ENCODE data around the gene KRTAP5-2. TPM values are rescaled to one million over a fixed set of nuclear protein-coding genes. Genes with fewer than 3 reads are reported as not detected.

The KRTAP5-2 gene
- total RNA-seq, 1 donor from 2014 or later = not detected

DNA sequence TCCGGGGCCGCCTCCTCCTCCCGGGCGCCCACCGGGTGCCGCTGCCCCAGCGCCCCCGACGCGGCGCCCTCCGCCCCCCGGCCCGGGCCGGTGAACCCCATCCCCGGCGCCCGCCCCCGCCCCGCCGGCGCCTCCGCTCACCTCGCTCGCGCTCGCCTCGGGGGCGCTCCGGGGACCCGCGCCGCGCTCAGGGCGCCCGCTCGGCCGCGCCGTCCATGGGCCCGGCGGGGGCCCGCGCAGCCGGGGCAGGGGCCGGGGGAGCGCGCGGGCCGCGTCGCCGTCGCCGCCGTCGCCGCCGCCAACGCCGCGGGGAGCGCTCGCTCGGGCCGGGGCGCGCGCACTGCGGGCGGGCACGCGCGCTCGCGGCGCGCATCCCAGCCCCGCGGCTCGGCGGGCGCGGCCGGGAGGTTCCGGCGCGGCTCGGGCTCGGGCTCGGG lies 26.3 kb downstream of the KRTAP5-2 start:
- TF ChIP-seq, protein P1, sequence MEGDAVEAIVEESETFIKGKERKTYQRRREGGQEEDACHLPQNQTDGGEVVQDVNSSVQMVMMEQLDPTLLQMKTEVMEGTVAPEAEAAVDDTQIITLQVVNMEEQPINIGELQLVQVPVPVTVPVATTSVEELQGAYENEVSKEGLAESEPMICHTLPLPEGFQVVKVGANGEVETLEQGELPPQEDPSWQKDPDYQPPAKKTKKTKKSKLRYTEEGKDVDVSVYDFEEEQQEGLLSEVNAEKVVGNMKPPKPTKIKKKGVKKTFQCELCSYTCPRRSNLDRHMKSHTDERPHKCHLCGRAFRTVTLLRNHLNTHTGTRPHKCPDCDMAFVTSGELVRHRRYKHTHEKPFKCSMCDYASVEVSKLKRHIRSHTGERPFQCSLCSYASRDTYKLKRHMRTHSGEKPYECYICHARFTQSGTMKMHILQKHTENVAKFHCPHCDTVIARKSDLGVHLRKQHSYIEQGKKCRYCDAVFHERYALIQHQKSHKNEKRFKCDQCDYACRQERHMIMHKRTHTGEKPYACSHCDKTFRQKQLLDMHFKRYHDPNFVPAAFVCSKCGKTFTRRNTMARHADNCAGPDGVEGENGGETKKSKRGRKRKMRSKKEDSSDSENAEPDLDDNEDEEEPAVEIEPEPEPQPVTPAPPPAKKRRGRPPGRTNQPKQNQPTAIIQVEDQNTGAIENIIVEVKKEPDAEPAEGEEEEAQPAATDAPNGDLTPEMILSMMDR (conservative IDR thresholded peaks at IDR 0.05) = no peak
- Mint-ChIP-seq H3K9me3 (no peaks in the 10 kb centered on the region), H3K4me3 (no peak overlapping the region)

DNA sequence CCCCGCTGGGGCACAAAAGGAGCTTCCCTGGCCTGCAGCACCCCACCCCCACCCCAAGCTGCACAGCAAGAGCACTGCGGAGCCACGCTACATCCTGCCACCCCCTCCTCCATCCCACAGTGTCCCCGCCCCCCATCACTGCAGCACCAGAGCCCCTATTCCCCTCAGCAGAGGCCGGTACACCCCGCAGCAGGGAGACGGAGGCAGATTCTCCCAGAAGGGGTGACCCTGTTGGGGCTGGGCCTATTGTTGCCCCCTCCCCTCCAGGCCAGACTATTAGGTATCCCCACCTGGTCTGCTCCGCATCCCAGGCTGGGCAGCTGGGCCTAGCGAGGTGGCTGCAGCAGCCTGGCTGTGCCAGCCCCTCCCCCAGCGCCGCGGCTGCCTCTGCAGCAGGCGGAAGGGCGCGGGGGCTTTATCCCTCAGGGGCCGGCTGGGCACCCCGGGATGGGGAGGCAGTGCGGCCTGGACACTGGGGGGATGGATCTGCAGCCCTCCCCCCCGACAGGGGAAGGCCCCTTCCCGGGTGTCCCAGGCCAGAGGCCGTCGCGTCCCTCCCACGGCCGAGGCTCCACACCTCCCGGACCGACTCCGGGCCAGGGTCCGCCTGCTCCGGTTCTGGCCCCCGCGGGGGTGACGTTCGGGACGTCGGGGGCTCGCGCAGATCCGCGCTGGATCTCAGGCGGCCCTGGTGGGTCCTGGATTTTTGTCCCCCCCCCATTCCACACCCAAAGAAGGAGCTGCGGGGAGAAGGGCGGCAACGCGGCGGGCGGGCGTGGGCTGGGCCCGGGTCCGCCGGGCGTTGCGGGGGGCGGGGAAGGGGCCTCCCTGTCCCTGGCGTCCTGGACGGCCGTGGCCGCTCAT lies 27.0 kb downstream of the KRTAP5-2 start:
- Mint-ChIP-seq H3K9me3 (no peaks in the 10 kb centered on the region), H3K27ac (peak overlapping the region; percentile 84), H3K4me1 (ENCODE audit: unreplicated experiment) (peaks cover 5% of the 10 kb centered on the region), H3K4me3 (peak overlapping the region; percentile 74), H3K27me3 (peaks cover 31% of the 10 kb centered on the region), H3K36me3 (no peaks in the 10 kb centered on the region)
- DNase-seq (ENCODE audit: extremely low spot score, unreplicated experiment) = peak; percentile 71
- TF ChIP-seq, protein P1 (conservative IDR thresholded peaks at IDR 0.05) = no peak

More for the DNA sequence above, 26.3 kb downstream of the KRTAP5-2 start:
- Mint-ChIP-seq H3K36me3 (no peaks in the 10 kb centered on the region), H3K4me1 (ENCODE audit: unreplicated experiment) (peaks cover 5% of the 10 kb centered on the region), H3K27me3 (peaks cover 36% of the 10 kb centered on the region), H3K27ac (no peak overlapping the region)
- DNase-seq (ENCODE audit: extremely low spot score, unreplicated experiment) = no peak

DNA sequence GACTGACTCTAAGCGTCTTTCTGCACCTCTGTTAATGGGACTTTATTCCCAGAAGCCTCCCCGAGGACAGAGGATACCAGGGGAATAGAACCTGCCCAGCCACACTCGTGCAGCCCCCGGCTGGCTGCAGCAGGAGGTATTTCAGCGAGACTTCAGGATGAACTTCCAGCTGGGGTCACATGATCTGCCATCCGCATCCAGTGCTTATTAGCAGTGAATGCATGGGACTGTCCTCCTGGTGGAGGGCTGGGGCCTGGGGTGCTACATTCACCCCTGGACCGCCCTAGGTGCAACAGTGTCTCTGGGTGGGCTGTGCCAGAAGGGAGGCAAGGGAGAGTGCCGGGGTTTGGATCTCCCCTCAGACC lies 27.6 kb downstream of the KRTAP5-2 start:
- Mint-ChIP-seq H3K27me3 (peaks cover 27% of the 10 kb centered on the region), H3K9me3 (no peaks in the 10 kb centered on the region), H3K4me1 (ENCODE audit: unreplicated experiment) (peaks cover 5% of the 10 kb centered on the region), H3K36me3 (no peaks in the 10 kb centered on the region), H3K27ac (peak overlapping the region; percentile 84), H3K4me3 (peak overlapping the region; percentile 74)
- TF ChIP-seq, protein P1 (conservative IDR thresholded peaks at IDR 0.05) = no peak
- DNase-seq (ENCODE audit: extremely low spot score, unreplicated experiment) = no peak

DNA sequence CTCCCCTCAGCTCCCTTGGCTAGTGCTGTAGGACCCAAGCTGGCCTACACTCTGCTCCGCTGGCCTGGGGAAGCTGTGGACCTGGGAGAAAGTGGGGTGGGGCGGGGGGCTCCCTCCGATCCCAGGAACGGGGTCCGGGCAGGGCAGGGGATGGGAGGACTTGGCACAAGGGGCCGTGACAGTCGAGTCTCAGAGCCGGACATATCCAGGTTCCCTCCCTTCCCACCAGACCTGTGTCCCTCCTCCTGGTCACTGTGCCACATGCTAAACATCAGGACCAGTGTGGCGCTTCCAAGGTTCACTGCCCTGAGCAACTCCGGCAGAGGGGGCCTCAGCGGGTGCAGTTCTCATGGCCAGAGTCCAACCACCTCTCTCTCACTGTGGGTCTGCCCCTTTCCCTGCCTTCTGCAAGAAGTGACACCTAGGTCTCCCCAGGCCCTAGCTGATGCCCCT lies 28.1 kb downstream of the KRTAP5-2 start:
- H3K27ac Mint-ChIP-seq = peak overlapping the region; percentile 84
- H3K9me3 Mint-ChIP-seq = no peaks in the 10 kb centered on the region
- TF ChIP-seq, protein P1 (conservative IDR thresholded peaks at IDR 0.05) = no peak
- H3K4me3 Mint-ChIP-seq = peak overlapping the region; percentile 74
- no peak for DNase-seq (ENCODE audit: extremely low spot score, unreplicated experiment)
- H3K4me1 Mint-ChIP-seq (ENCODE audit: unreplicated experiment) = peaks cover 5% of the 10 kb centered on the region
- H3K27me3 Mint-ChIP-seq = peaks cover 22% of the 10 kb centered on the region
- H3K36me3 Mint-ChIP-seq = no peaks in the 10 kb centered on the region

DNA sequence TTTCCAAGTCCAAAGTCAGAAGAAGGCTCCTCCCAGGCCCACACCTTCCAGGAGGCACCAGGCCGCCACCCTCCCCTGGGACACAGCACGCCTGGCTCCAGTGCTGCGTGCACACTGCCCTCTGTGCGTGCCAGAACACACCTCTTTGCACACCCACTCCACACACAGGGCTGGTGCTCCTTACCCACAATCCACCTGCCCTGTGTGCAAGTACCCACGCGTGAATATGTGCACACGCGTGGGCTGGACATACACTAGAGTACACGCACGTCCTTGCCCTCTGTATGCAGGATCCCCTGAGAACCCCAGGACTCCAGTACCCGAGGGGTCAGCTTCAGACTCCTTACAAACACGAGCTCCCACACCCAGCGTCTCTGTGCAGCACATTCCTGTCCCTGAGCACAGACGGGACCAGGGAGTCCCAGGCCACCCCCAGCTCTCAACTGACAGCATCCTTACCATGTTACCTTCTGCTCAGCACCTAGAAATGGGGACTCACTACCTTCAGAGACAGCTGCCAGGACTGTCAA lies 28.8 kb downstream of the KRTAP5-2 start:
- Mint-ChIP-seq H3K4me3 (peak overlapping the region; percentile 76), H3K9me3 (no peaks in the 10 kb centered on the region)
- no peak for DNase-seq (ENCODE audit: extremely low spot score, unreplicated experiment)

More for the DNA sequence above, 28.8 kb downstream of the KRTAP5-2 start:
- H3K36me3 Mint-ChIP-seq = no peaks in the 10 kb centered on the region
- H3K4me1 Mint-ChIP-seq (ENCODE audit: unreplicated experiment) = peaks cover 5% of the 10 kb centered on the region
- TF ChIP-seq, protein P1 (conservative IDR thresholded peaks at IDR 0.05) = no peak
- H3K27ac Mint-ChIP-seq = peak overlapping the region; percentile 84
- H3K27me3 Mint-ChIP-seq = peaks cover 19% of the 10 kb centered on the region
